NB4 (cell line): ENCODE data around the gene SLC47A2.

Source experiments
- CTCF ChIP-seq: IDR thresholded peaks from one replicate; pipeline ENCODE4 v1.5.1; 2012; ENCODE audit warnings: low read depth, low read length
- POLR2A ChIP-seq: IDR thresholded peaks from 2 replicates; pipeline ENCODE4 v1.6.1; 2011; ENCODE audit warnings: mild to moderate bottlenecking; ENCODE audit not compliant: insufficient read length; ENCODE audit errors: extremely low read depth
- TF ChIP-seq, protein P1 (sequence below): IDR thresholded peaks from 2 replicates; pipeline ENCODE4 v1.6.1; 2011; ENCODE audit warnings: low read depth, low read length

GRCh38 chr17:19713901-19714361 lies 2.5 kb downstream of the SLC47A2 start:
- TF ChIP-seq CTCF: no peak
- TF ChIP-seq POLR2A: no peak
- TF ChIP-seq, protein P1, sequence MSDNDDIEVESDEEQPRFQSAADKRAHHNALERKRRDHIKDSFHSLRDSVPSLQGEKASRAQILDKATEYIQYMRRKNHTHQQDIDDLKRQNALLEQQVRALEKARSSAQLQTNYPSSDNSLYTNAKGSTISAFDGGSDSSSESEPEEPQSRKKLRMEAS: no peak
